Mucosa of gallbladder (tissue), 1 donor: ENCODE results near the gene DMC1. TPM values are rescaled to one million over a fixed set of nuclear protein-coding genes. Genes with fewer than 3 reads are reported as not detected.
"Not testable (repeated sequence)": the region's sequence is repeated elsewhere in the genome, so short reads cannot be mapped to it uniquely, and the experiment has no call there.

Experiments used
- DNase-seq: peaks from one replicate; pipeline ENCODE4 v3.0.0-alpha.2; 2020; ENCODE audit warnings: low spot score
- total RNA-seq: library from RNA; stranded (reverse); gene quantifications from one replicate; pipeline ENCODE4 v1.2.1, GENCODE V29; 2021
- donor health status: DM: no; HTN: no; CAD: no.

The DMC1 gene
- 0.40 TPM for total RNA-seq

DNA sequence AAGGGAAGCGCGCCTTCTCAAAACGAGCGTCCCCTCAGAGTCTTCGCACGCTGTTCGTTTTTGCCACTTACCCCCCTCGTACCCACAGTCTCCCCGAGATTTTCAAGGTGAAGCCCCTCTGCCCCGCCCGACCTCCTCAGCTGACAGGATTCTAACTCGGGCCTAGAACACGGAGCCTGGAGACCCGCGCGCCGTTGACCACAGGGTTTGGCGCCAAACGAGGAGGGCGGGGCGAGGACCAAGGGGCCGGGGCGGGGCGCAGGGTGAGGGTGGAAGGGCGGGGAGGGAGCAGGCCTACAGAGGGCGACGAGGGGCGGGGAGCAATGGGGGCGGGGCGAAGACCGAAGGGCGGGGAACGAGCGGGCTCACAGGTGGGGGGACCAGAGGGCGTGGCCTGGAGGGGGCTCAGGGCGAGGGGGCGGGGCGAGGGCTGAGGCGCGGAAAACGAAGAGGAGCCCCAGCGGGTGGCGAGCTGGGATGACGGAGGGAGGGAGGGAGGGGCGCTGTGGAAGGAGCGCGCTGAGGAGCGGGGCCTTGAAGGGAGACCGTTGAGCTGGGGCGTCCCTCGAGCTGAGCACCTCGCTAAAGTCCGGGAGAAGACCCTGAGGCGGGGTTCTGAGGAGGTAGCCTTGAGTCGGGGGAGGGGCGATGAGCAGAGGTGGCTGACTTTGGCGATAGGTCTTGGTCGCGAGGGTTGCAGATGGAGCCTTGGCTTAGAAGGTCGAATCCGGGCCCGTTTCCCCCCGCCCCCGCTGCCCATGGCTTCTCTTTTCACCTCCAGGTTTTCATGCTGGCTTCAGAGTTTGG, at the start of gene DMC1:
DMC1 (minus strand) TSS at position 212 of the 807 bp plus-strand sequence. CDS start 1,927 bp downstream, outside the sequence.
- peak; percentile 93 for DNase-seq

DNA sequence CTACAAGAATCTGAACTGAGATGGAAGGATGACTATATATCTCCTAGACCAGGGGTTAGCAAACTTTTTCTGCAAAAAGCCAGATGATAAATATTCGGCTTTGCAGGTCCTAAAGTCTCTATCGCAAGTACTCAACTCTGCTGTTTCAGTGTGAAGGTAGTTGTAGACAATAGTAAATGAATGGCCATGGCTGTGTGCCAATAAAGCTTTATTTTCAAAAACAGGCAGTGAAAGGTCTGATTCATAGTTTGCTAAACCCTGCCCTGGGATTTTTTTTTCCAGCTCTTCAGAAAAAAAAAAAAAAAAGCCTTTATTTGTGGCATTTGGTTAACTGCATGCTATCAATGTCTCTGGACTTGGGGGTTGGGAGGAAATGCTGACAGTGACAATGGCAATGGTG, 48.7 kb upstream of the DMC1 start:
- DNase-seq = no peak

GRCh38 chr22:38618258-38618657, 48.3 kb upstream of the DMC1 start:
- no peak for DNase-seq

GRCh38 chr22:38615064-38615405, 45.1 kb upstream of the DMC1 start:
- not testable (repeated sequence) for DNase-seq

DNA sequence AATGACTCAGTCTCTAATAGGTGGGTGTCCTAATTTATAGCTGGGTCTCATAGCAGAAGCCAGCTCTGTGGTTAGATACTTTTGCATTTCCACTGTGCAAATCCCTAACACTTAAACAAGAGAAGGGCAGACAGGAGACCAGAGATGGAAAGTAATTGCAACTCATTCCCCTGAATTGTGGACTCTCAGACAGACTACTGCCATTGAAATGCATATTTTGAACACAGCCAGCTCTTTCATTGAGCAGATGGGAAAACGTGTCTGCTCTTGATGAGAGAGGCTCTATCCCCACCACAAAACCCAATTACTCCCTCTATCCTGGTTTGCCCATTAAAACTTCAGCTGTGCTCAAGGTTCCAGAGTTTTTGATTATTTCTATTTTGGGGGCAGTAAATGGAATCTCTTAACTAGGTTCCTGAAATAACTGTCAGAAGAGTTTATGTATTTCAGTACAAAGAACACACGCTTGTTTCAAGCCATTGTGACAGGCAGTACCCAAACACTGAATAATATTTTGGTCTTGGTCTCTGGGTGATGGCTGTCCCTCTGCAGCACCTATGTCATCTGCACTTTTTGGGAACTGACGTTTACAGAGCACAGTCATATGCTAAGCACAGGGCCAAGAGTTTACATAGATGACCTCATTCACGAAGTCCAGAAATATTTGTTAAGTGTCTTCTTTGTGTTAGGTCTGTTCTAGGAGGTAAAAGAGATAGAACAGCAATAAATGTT, 44.5 kb upstream of the DMC1 start:
- DNase-seq = no peak

DNA sequence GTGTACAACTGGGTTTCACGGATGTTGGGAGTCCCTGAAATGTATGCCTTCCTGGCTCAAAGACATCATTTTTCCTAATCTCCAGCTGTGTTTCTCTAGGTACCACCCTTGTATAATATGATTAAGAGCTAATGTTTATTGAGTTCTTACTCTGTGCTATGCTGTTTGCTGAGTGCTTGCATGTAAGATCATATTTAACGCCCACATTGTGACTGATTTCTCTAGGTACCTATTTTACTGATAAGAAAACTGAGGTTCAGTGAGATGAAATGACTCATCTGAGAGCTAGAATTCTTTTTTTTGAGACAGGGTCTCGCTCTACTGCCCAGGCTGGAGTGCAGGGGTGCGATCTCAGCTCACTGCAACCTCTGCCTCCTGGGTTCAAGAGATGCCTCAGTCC, 43.6 kb upstream of the DMC1 start:
- DNase-seq = no peak

DNA sequence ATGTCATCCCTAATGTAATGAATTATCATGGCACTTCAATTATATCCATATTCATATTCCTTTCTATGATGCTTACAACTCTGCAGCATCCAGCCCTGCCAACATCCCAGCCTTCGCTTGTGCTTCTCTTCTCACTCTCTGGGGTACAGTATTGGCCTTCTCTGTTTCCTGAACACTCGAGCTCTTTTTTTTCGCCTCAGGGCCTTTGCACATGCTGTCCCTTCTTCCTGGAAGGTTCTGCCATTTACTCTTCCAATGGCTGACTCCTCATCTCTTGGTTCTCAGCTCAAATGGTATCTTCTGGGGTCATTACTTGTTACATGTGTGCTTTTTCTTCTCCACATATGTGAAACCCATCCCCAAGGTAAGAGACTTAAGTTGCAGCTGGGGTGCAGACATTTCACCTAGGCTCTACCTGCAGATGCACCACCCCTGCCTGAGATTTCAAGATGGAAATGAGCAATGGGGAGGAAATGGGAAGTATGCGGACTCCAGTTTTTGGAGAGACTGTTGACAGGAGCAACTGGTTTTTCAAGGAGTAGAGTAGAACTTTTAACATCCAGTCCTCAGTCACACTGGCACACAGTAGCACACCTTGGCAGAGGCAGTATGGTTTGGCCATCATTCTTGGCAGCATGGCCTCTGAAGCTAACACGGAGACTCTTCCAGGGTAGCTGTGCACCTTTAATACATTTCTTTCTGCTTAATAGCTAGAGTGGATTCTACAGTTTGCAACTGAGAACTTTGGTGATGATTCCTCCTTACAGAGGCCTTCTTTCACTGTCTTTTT, 42.4 kb upstream of the DMC1 start:
- DNase-seq = no peak

DNA sequence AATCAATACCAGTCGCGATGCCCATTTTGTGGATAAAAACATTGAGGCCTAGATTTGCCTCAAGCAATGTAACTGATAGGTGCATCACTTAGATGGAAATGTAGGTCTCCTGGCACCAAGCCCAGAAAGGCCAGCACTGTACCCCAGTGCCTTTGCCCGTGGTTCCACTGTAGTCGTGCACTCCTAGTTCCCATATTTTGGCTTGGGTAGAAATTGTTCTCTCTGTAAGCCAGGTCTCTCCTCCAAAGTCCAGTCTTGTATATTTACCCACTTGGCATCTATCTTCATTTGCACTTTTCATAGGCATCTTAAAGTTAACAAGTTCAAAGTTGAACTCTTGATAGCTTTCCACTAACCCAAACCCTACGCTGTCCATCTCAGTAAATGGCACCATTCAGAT, 41.6 kb upstream of the DMC1 start:
- DNase-seq = no peak

GRCh38 chr22:38610234-38610633, 40.3 kb upstream of the DMC1 start:
- no peak for DNase-seq

GRCh38 chr22:38608992-38609750, 39.2 kb upstream of the DMC1 start:
- no peak for DNase-seq

DNA sequence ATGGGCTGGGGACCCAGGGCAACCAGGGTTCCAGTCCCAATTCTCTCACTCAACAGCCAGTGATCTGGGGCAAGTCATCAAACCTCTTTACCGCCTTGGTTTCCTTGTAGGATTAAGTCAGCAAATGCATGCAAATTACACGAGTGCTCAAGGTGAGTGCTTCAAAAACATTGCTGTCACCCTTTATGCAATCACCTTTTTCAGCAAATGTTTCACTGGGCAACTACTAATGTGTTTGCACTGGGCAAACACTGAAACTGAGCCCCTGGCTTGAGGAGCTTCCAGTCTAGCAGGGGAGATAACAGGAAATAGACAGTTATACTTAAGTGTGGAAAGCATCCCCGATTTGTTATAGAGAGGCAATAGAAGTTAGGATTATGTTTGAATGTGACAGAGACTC, 37.7 kb upstream of the DMC1 start:
- no peak for DNase-seq

- DNase-seq = no peak
These were observed 32.2 kb upstream of the DMC1 start for GRCh38 chr22:38602166-38602565.

- DNase-seq = no peak
These were observed 31.3 kb upstream of the DMC1 start for GRCh38 chr22:38601221-38601764.

DNA sequence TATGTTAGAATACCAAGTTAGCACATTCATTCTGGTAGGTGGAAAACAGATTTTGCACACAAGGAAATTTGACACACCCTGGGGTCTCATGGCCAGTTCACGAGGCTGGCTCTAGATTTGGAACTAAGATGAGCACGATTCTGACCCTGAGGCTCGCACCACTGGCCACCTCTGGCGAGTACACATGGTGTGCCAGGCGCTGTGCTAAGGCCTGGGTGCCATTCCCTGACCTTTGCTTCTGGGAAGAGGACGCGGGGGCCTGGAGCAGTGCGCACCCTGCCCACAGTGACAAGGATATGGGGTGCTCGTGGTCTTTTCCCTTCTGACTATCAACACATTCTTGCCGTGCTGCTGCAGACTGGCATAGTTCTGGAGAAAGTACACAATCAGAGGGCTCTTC, 29.5 kb upstream of the DMC1 start:
- no peak for DNase-seq

DNA sequence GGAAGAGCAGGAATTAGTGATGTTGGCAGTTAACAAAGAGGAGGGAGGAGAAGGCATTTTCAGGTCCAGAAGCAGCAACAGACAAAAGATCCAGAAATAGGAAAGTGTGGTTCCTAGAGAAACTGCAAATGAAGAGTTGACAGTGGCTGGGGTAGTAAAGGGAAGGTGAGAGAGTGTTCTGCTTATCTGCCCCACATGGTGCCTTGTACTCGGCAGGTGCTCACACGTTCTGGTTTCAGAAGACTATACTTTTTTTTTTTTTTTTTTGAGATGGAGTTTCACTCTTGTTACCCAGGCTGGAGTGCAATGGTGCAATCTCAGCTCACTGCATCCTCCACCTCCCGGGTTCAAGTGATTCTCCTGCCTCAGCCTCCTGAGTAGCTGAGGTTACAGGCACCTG, 12.9 kb upstream of the DMC1 start:
- DNase-seq = not testable (repeated sequence)

GRCh38 chr22:38578505-38578904, 8.5 kb upstream of the DMC1 start:
- no peak for DNase-seq

- peak; percentile 46 for DNase-seq
These were observed 2.1 kb upstream of the DMC1 start for GRCh38 chr22:38572065-38572464.

DNA sequence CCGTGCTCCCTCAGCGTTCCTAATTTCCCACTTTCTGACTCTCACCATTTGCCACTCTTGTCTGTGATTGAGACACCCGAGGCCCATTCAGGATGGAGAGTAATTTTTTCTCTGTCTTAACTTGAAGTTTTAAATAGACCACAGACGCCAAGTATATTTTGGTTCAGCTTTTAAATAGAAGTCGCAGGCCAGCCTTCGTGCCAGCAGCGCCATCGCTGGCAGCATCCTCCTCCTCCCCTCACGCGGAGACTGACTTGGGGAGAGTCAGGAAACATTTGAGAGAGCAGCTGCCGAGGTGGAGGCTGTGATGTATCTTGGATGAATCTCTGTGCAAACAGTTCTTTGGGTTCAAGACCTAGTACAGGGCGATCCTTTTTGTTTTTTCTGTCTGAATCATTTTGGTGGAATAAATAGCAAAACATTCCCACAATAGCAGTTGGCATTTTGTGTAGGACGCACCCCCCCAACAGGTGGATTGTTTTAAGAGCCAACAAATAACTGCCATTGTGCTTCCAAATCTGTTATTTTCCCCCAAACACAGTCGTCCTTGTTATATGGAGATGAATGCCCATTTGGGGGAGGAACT, 889 bp upstream of the DMC1 start:
- DNase-seq = peak; percentile 25

DNA sequence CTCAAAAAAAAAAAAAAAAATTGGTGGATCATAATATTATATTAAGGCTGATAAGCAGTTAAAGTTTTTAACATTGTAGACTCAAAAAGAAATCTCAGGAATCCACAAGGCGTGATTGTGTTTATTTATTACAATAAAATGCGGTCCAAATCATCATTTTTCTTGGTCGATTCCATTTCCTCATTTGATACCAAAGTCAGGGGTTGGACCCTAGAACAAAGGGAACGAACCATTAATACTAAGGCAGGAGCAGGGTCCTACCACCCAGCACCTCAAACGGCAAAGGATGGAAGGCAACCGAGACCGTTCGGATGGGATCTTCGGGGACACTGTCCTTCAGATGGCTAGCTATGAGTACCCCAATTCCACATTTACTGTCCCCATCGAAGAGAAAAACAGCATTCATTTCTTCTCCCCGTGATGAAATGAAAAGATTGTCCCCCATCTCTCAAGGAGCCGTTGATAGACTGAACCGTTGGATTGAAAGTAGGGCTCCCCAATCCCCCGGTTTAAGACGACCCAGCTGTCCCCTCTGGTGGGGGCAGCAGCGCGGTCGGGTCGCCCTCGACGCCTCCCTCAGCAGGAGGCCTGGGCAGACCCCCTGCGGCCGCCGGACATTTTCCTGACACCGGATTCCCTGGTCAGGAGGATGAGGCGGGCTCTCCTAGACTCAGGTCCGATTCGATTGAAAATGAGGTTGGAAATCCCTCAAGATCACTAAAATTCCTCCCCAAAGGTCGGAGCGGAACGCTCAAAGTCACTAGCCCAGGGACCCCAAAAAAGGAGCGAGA, 607 bp downstream of the DMC1 start:
- peak; percentile 10 for DNase-seq
